Right atrium auricular region (tissue), 2 donors: Measurements from ENCODE around the gene SH3D21. TPM values are rescaled to one million over a fixed set of nuclear protein-coding genes. Genes with fewer than 3 reads are reported as not detected.

ENCODE experiments used
- DNase-seq: peaks from one replicate; pipeline ENCODE4 v3.0.0-alpha.2; 2019; ENCODE audit warnings: low spot score
- H3K27ac ChIP-seq, 2 donors: fragments of 200-600 bp; sonication (generic); 1 replicate in 1 of 2; 2 replicates in 1 of 2; pipeline ENCODE4 v1.5.1; 2016 to 2019
- H3K27me3 ChIP-seq, 2 donors: fragments of 200-600 bp; sonication (generic); one replicate each; pipeline versions ENCODE4 v1.5.1 to v1.6.0; 2017 to 2019
- H3K36me3 ChIP-seq: fragments of 200-600 bp; sonication (generic); one replicate; pipeline ENCODE4 v1.5.1; 2016
- H3K4me1 ChIP-seq, 2 donors: fragments of 200-600 bp; sonication (generic); one replicate each; pipeline versions ENCODE4 v1.5.1 to v1.6.0; 2017 to 2019
- H3K4me3 ChIP-seq, 2 donors: fragments of 200-600 bp; sonication (generic); 1 replicate in 1 of 2; 2 replicates in 1 of 2; pipeline ENCODE4 v1.5.1; 2017 to 2019; ENCODE audit warnings: mild to moderate bottlenecking in 1 of 2, moderate library complexity in 1 of 2
- H3K9me3 ChIP-seq, 2 donors: fragments of 200-600 bp; sonication (generic); one replicate each; pipeline ENCODE4 v1.5.1; 2019
- total RNA-seq, 2 donors: library from RNA; depleted of rRNA; stranded (reverse); fragments of >200 nt; gene quantifications; one replicate each; pipeline ENCODE4 v1.1.0, GENCODE V29; 2016
- TF ChIP-seq, protein P1 (sequence below), 2 donors: fragments of 200-600 bp; sonication (generic); IDR thresholded peaks; one replicate each; pipeline ENCODE4 v1.5.1; 2019; ENCODE audit warnings: antibody characterized with exemption in 2 of 2

SH3D21 gene
- total RNA-seq, 2 donors from 2014 or later, result 1.2 to 1.4 TPM

DNA sequence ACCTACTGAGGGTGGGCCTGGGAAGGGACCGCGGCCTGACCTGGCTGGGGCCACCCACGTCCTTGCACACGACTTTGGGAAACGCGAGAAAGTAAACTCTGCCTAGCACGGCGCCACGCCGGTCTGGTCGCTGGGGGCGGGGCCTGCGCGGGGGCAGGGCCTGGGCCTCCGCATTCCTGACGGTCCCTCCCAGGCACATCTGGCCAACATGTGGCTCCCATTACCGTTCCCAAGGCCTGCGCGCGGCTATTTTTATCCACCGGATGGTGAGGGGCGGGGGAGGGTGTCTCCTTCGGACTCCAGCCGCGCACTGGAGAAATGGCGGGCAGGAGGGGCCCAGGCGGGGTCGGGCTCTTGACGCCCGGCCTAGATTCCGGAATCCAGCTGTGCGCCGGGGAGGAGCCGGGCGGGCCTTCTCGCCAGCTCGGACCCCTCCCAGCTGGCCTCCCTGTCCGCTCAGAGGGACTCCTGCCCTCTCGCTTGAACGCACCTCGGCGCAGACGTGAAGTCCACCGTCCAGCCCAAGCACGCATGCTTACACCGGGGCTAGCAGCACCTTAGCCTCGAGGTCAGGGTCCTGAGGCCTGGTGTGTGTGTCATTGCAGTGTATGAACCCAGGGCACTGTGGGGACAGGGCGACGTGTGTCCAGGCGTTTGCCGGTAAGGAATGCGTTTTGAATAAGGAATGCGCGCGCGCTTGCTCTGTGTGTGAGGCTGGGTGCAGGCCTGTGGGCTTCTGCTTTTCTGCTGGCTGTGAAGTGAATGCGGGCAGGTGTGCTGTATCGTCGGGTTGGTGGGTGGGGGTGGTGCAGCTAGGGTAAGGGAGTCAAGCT, 15.2 kb downstream of the SH3D21 start:
- DNase-seq, result peak; percentile 75
- H3K27me3 ChIP-seq, result no peaks in the 10 kb centered on the region
- H3K4me3 ChIP-seq, result peak overlapping the region; percentile 33 to 66
- TF ChIP-seq, protein P1, sequence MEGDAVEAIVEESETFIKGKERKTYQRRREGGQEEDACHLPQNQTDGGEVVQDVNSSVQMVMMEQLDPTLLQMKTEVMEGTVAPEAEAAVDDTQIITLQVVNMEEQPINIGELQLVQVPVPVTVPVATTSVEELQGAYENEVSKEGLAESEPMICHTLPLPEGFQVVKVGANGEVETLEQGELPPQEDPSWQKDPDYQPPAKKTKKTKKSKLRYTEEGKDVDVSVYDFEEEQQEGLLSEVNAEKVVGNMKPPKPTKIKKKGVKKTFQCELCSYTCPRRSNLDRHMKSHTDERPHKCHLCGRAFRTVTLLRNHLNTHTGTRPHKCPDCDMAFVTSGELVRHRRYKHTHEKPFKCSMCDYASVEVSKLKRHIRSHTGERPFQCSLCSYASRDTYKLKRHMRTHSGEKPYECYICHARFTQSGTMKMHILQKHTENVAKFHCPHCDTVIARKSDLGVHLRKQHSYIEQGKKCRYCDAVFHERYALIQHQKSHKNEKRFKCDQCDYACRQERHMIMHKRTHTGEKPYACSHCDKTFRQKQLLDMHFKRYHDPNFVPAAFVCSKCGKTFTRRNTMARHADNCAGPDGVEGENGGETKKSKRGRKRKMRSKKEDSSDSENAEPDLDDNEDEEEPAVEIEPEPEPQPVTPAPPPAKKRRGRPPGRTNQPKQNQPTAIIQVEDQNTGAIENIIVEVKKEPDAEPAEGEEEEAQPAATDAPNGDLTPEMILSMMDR (IDR thresholded peaks at IDR 0.05), result no peak
- H3K4me1 ChIP-seq, result peaks cover 0 to 40% of the 10 kb centered on the region in 2 donors
- peak overlapping the region; percentile 85 to 94 for H3K27ac ChIP-seq
- H3K9me3 ChIP-seq, result no peaks in the 10 kb centered on the region
- H3K36me3 ChIP-seq, result no peaks in the 10 kb centered on the region

DNA sequence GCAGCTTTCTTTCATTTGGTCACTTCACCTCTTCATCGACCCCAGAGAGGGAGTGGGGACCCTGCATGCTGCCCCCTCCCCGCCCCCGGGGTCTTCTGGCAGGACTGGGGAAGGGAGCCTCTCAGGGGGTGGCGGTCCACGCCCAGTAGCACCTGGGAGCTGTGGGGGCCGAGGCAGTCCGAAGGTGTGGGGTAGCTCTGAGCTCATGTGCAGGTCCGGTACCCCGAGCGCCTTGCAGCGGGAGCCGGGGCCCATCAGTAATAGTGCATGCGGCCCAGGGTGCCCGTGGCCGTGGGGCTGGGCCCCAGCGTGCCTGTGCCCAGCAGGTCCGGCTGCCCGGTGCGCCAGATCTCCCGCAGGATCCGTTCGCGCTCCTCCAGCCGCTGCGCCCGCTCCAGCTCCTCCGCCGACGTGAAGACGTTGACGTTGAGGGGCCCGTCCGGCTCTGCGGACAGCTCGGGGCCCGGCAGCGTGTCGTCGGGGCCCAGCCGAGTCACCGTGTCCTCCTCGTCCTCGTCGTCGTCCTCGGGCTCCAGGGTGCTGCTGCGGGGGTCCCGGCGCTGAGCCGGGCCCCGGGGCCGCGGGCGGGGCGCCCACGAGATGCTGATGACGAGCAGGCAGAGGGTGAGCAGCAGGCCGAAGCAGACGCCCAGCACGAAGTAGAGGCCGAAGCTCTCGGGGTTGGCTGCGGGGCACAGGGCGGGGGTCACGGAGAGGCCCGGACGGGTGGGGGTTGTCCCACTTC, 16.0 kb downstream of the SH3D21 start:
- no peaks in the 10 kb centered on the region for H3K9me3 ChIP-seq
- peaks cover 0 to 40% of the 10 kb centered on the region in 2 donors for H3K4me1 ChIP-seq
- no peaks in the 10 kb centered on the region for H3K36me3 ChIP-seq
- peak overlapping the region; percentile 66 to 74 for H3K4me3 ChIP-seq
- H3K27ac ChIP-seq, result peak overlapping the region; percentile 85 to 94
- no peaks in the 10 kb centered on the region for H3K27me3 ChIP-seq
- DNase-seq, result no peak
- TF ChIP-seq, protein P1 (IDR thresholded peaks at IDR 0.05), result no peak

DNA sequence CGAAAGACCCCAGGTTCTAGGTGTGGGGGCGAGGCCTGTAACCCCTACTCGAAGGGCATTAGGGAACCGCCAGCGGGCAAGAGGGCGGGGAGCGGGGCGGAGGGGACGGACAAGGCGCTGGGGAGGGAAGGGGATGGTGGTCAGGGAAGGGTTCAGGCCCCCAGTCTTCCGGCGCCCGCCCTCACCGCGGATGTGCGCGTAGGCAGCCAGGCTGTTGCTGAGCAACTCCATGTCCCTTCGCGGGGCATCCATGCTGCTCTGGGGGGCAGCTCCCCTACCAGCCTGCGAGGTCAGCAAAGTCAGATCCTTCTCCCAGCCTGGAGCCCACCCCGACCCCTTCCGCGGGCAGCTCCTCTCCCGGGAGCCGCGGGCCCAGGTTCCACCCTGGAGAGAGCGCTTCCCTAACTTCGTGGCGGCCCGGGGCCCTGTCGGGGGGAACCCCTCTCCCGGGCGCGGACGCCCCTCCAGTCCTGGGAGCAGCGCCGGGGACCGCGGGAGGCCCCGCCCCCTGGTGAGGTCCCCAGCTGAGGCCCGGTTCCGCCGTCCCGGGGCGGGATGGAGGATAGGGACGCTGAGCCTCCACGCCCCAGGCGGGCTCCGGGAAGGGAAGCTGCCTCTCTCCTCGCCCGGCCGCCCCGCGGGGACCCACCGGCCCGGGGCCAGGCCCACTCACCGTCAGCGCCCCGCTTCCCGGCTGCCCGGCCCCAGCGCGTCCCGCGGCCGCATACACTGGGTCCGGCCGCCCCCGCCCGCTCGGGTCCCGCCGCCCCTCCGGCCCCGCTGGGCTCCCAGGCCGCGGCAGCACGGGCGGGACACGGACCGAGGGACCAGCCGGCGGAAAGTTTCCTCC, 16.8 kb downstream of the SH3D21 start:
- no peaks in the 10 kb centered on the region for H3K27me3 ChIP-seq
- H3K4me3 ChIP-seq, result peak overlapping the region; percentile 66 to 74
- peak; percentile 64 for DNase-seq
- H3K27ac ChIP-seq, result peak overlapping the region; percentile 85 to 94
- no peaks in the 10 kb centered on the region for H3K36me3 ChIP-seq
- no peaks in the 10 kb centered on the region for H3K9me3 ChIP-seq
- peaks cover 0 to 40% of the 10 kb centered on the region in 2 donors for H3K4me1 ChIP-seq
- TF ChIP-seq, protein P1 (IDR thresholded peaks at IDR 0.05), result no peak

DNA sequence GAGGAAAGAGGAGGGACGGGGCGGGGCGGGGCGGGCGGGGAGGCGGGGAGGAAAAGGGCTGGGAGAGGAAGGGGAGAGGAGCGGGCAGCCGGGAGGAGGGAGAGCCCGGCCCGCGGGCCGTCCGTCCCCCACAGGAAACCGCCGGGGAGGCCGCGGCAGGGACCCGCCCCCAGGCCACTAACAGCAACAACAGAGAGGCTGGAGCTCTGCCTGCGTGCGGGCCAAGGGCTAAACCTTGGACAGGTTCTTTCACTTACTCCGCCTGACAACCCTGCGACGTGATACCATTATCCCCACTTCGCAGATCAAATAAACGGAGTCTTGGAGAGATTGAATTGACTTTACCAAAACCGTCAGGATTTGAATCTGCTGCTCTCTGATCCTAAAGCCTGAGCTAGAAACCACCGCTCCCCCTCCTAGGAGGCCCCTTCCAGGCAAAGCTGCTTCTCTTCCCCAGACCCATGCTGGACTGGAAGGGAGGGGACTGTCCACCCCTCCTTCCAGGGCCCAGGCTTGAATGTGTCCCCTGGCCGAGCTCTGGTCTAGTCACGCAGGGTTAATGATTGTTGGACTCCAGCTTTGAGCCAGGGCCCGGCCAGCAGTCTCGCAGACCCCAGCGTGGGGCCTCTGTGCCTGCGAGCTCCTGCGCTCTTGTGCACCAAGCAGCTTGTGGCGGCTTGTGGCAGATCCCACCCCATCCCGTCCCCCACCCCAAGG, 17.6 kb downstream of the SH3D21 start, which contains the start of gene EVA1B:
TSS of gene EVA1B (minus strand) at position 10 of the 717 bp plus-strand sequence. CDS start 608 bp downstream, outside the sequence.
- Histone ChIP-seq H3K4me1 (peaks cover 0 to 45% of the 10 kb centered on the region in 2 donors), H3K9me3 (no peaks in the 10 kb centered on the region), H3K27me3 (no peaks in the 10 kb centered on the region), H3K4me3 (peak within 1 kb of the TSS; percentile 66 to 74), H3K36me3 (no peaks in the 10 kb centered on the region), H3K27ac (peak within 1 kb of the TSS; percentile 85 to 94)
- peak; percentile 84 for DNase-seq
- TF ChIP-seq, protein P1 (IDR thresholded peaks at IDR 0.05), result no peak

DNA sequence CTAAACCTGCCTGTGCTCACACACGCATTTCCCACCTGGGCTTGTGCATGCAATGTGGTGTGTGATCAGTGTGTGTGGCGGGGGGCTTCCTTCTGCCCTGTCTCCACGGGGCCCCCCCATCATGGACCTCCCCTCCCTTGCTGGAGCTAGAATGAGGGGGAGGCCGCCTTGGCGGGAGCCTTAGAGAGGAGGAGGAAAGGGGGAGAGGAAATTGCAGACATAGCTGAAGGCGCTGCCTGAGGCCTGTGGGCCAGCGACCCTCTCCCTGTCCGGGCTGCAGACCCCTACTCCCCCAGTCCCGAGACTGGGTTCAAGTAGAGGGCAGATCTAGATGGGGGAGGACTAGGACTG, 18.2 kb downstream of the SH3D21 start:
- no peak for DNase-seq
- Histone ChIP-seq H3K27me3 (no peaks in the 10 kb centered on the region), H3K4me3 (peak overlapping the region in 1 of 2 donors; percentile 66), H3K36me3 (no peaks in the 10 kb centered on the region), H3K27ac (peak overlapping the region; percentile 85 to 94), H3K9me3 (no peaks in the 10 kb centered on the region), H3K4me1 (peaks cover 0 to 50% of the 10 kb centered on the region in 2 donors)
- TF ChIP-seq, protein P1 (IDR thresholded peaks at IDR 0.05), result no peak
